Hypothalamus (tissue), 51 donors: ENCODE results near the gene EHBP1.
A peak's percentile ranks its signal among the peaks of the same experiment; 100 is the strongest.
"Not testable (repeated sequence)": the region's sequence is repeated elsewhere in the genome, so short reads cannot be mapped to it uniquely, and the experiment has no call there.

Experiments
- DNase-seq, 51 donors: peaks; one replicate each; lab custom pipeline; 2025; lab: John Stamatoyannopoulos, UW

Gene EHBP1

GRCh38 chr2:62704654-62705006 is 883 bp upstream of the EHBP1 start:
- DNase-seq = no peak

- peak in 50 of 51 donors; percentile 12 to 90 (median 68) for DNase-seq
Measured at GRCh38 chr2:62705859-62706720, 577 bp downstream of the EHBP1 start.

- peak in 2 of 51 donors; percentile 7 to 71 for DNase-seq
Measured at GRCh38 chr2:62706721-62707521, 1.4 kb downstream of the EHBP1 start.

GRCh38 chr2:62708751-62709150 is 3.2 kb downstream of the EHBP1 start:
- DNase-seq = no peak

- DNase-seq = no peak
Measured at GRCh38 chr2:62711832-62712494, 6.5 kb downstream of the EHBP1 start.

GRCh38 chr2:62713196-62713595 is 7.7 kb downstream of the EHBP1 start:
- DNase-seq = not testable (repeated sequence)

- no peak for DNase-seq
Measured at GRCh38 chr2:62713837-62714236, 8.3 kb downstream of the EHBP1 start.

GRCh38 chr2:62716768-62717167 is 11.3 kb downstream of the EHBP1 start:
- DNase-seq = no peak

- no peak for DNase-seq
Measured at GRCh38 chr2:62717503-62718081, 12.1 kb downstream of the EHBP1 start.

- no peak for DNase-seq
Measured at GRCh38 chr2:62718225-62718822, 12.8 kb downstream of the EHBP1 start.

- no peak for DNase-seq
Measured at GRCh38 chr2:62719757-62720156, 14.2 kb downstream of the EHBP1 start.

GRCh38 chr2:62722679-62723078 is 17.2 kb downstream of the EHBP1 start:
- no peak for DNase-seq

- DNase-seq = no peak
Measured at GRCh38 chr2:62723253-62723652, 17.7 kb downstream of the EHBP1 start.

GRCh38 chr2:62724106-62724505 is 18.6 kb downstream of the EHBP1 start:
- no peak for DNase-seq

- DNase-seq = peak in 38 of 51 donors; percentile 1 to 74 (median 34)
Measured at GRCh38 chr2:62724886-62725711, 19.6 kb downstream of the EHBP1 start.

- DNase-seq = no peak
Measured at GRCh38 chr2:62725712-62726055, 20.2 kb downstream of the EHBP1 start.

GRCh38 chr2:62727259-62727867 is 21.9 kb downstream of the EHBP1 start:
- no peak for DNase-seq

GRCh38 chr2:62727876-62728566 is 22.5 kb downstream of the EHBP1 start:
- no peak for DNase-seq

GRCh38 chr2:62731275-62731674 is 25.8 kb downstream of the EHBP1 start:
- no peak for DNase-seq
